Epidermal melanocyte (primary cell): ENCODE measurements around the gene TST.

Experiments used
- DNase-seq: peaks from one replicate; pipeline ENCODE4 v3.0.0; 2011; ENCODE audit warnings: low spot score; ENCODE audit not compliant: insufficient read length

TST gene

GRCh38 chr22:37032535-37033460, 13.6 kb upstream of the TST start:
- DNase-seq, result no peak

GRCh38 chr22:37032134-37032534, 12.9 kb upstream of the TST start:
- no peak for DNase-seq

- DNase-seq, result no peak
Observed at GRCh38 chr22:37030560-37031281, 11.5 kb upstream of the TST start.

GRCh38 chr22:37028692-37029674, 9.7 kb upstream of the TST start:
- DNase-seq, result no peak

GRCh38 chr22:37027556-37027955, 8.3 kb upstream of the TST start:
- no peak for DNase-seq

- DNase-seq, result no peak
Observed at GRCh38 chr22:37026325-37026724, 7.1 kb upstream of the TST start.

GRCh38 chr22:37025500-37026070, 6.3 kb upstream of the TST start:
- DNase-seq, result no peak

- no peak for DNase-seq
Observed at GRCh38 chr22:37024339-37025157, 5.3 kb upstream of the TST start.

- DNase-seq, result no peak
Observed at GRCh38 chr22:37023743-37024338, 4.6 kb upstream of the TST start.

- DNase-seq, result no peak
Observed at GRCh38 chr22:37022483-37023337, 3.5 kb upstream of the TST start.

GRCh38 chr22:37021710-37022482, 2.6 kb upstream of the TST start:
- DNase-seq, result peak; percentile 44

GRCh38 chr22:37021041-37021440, 1.8 kb upstream of the TST start:
- DNase-seq, result no peak

GRCh38 chr22:37020192-37020479, 889 bp upstream of the TST start:
- no peak for DNase-seq

- DNase-seq, result no peak
Observed at GRCh38 chr22:37018815-37019308, 385 bp downstream of the TST start.

- DNase-seq, result no peak
Observed at GRCh38 chr22:37018086-37018814, 997 bp downstream of the TST start.

GRCh38 chr22:37017356-37017755, 1.9 kb downstream of the TST start:
- no peak for DNase-seq

GRCh38 chr22:37016134-37016910, 2.9 kb downstream of the TST start:
- DNase-seq, result no peak
